Measurements from ENCODE around the gene ANXA1. TPM values are rescaled to one million over a fixed set of nuclear protein-coding genes. Genes with fewer than 3 reads are reported as not detected.

ANXA1 gene
- total RNA-seq, 1 experiment from 2014 or later: 8.3 TPM

DNA sequence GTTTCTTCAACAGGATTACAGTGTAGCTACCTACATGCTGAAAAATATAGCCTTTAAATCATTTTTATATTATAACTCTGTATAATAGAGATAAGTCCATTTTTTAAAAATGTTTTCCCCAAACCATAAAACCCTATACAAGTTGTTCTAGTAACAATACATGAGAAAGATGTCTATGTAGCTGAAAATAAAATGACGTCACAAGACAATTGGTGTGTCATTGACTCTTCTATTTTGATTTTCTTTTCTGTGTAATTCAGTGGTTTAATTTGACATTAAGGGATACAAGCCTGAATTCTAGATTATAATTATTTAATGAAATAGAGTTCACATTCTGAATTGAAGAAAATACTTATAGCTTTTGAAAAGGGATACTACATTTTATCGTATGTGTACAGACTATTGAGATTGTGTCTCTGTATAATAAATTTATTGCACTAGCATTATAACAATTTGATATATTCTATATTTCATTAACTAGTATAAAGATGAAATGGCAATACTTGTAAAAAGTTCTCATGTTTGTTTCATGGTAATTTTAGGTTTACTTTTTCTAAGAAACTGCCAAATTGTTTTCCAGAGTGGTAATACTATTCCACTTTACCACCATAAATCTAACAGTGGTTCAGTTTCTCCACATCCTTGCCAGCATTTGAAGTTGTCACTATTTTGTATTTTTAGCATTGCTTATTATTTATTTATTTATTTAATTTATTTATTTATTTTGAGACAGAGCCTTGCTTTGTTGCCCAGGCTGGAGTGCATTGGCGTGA lies 18.7 kb downstream of the ANXA1 start:
- Histone ChIP-seq H3K9me3 (no peaks in the 10 kb centered on the region), H3K4me3 (ENCODE audit: low read depth, low read length) (no peak overlapping the region), H3K36me3 (ENCODE audit: control insufficient read depth, insufficient read depth, low read length) (no peaks in the 10 kb centered on the region), H3K4me1 (no peaks in the 10 kb centered on the region), H3K27me3 (replicated peaks; ENCODE audit: control insufficient read depth, insufficient read depth, low read length) (no peaks in the 10 kb centered on the region)
- no peaks in the 10 kb centered on the region for H3K27me3 Mint-ChIP-seq (ENCODE audit: insufficient read depth, unreplicated experiment)
- no peaks in the 10 kb centered on the region for H3K4me1 Mint-ChIP-seq (ENCODE audit: low read depth, unreplicated experiment)
- intact Hi-C loops (cut with micrococcal nuclease; ENCODE audit: unreplicated experiment): no loop called here
- H3K4me3 Mint-ChIP-seq (ENCODE audit: unreplicated experiment): no peak overlapping the region
- no peaks in the 10 kb centered on the region for H3K9me3 Mint-ChIP-seq (ENCODE audit: unreplicated experiment)
- DNase-seq: no peak
- H3K36me3 Mint-ChIP-seq (ENCODE audit: insufficient read depth, unreplicated experiment): peaks cover 1% of the 10 kb centered on the region
- TF ChIP-seq, protein P1, sequence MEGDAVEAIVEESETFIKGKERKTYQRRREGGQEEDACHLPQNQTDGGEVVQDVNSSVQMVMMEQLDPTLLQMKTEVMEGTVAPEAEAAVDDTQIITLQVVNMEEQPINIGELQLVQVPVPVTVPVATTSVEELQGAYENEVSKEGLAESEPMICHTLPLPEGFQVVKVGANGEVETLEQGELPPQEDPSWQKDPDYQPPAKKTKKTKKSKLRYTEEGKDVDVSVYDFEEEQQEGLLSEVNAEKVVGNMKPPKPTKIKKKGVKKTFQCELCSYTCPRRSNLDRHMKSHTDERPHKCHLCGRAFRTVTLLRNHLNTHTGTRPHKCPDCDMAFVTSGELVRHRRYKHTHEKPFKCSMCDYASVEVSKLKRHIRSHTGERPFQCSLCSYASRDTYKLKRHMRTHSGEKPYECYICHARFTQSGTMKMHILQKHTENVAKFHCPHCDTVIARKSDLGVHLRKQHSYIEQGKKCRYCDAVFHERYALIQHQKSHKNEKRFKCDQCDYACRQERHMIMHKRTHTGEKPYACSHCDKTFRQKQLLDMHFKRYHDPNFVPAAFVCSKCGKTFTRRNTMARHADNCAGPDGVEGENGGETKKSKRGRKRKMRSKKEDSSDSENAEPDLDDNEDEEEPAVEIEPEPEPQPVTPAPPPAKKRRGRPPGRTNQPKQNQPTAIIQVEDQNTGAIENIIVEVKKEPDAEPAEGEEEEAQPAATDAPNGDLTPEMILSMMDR (IDR thresholded peaks at IDR 0.05; ENCODE audit: insufficient read depth in 1 of 2, low read depth in 1 of 2, low read length in 1 of 2, severe bottlenecking in 1 of 2, unreplicated experiment in 1 of 2): no peak
- ChIA-PET CTCF (no interaction called here), POLR2A (no interaction called here)
- BruUV-seq (replicated peaks): no TSS peak
- no peak overlapping the region for H3K27ac Mint-ChIP-seq (ENCODE audit: unreplicated experiment)

DNA sequence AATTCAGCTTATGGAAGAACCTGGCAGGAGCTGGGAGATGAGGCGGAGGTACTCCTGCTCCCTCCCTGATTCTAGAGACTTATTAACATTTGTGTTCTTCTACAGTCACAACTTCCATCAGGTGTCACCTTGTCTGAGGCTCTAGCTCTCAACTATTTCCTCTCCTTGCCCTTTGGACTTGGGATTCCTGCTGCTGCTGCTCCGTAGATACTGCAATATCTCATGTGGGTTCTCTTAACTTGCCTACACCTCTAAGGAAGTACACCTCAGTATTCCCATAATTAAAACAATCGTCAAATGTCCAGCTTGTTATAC lies 21.2 kb downstream of the ANXA1 start:
- Mint-ChIP-seq H3K4me3 (ENCODE audit: unreplicated experiment) (no peak overlapping the region), H3K27ac (ENCODE audit: unreplicated experiment) (no peak overlapping the region), H3K27me3 (ENCODE audit: insufficient read depth, unreplicated experiment) (no peaks in the 10 kb centered on the region), H3K9me3 (ENCODE audit: unreplicated experiment) (no peaks in the 10 kb centered on the region), H3K36me3 (ENCODE audit: insufficient read depth, unreplicated experiment) (no peaks in the 10 kb centered on the region), H3K4me1 (ENCODE audit: low read depth, unreplicated experiment) (no peaks in the 10 kb centered on the region)
- H3K27me3 ChIP-seq (replicated peaks; ENCODE audit: control insufficient read depth, insufficient read depth, low read length): no peaks in the 10 kb centered on the region
- CTCF ChIA-PET: no interaction called here
- H3K9me3 ChIP-seq: no peaks in the 10 kb centered on the region
- DNase-seq: no peak
- TF ChIP-seq, protein P1 (IDR thresholded peaks at IDR 0.05; ENCODE audit: insufficient read depth in 1 of 2, low read depth in 1 of 2, low read length in 1 of 2, severe bottlenecking in 1 of 2, unreplicated experiment in 1 of 2): no peak
- no peak overlapping the region for H3K4me3 ChIP-seq (ENCODE audit: low read depth, low read length)
- H3K4me1 ChIP-seq: no peaks in the 10 kb centered on the region
- H3K36me3 ChIP-seq (ENCODE audit: control insufficient read depth, insufficient read depth, low read length): no peaks in the 10 kb centered on the region
- POLR2A ChIA-PET: no interaction called here
- intact Hi-C loops (cut with micrococcal nuclease; ENCODE audit: unreplicated experiment): no loop called here
- BruUV-seq (replicated peaks): no TSS peak

DNA sequence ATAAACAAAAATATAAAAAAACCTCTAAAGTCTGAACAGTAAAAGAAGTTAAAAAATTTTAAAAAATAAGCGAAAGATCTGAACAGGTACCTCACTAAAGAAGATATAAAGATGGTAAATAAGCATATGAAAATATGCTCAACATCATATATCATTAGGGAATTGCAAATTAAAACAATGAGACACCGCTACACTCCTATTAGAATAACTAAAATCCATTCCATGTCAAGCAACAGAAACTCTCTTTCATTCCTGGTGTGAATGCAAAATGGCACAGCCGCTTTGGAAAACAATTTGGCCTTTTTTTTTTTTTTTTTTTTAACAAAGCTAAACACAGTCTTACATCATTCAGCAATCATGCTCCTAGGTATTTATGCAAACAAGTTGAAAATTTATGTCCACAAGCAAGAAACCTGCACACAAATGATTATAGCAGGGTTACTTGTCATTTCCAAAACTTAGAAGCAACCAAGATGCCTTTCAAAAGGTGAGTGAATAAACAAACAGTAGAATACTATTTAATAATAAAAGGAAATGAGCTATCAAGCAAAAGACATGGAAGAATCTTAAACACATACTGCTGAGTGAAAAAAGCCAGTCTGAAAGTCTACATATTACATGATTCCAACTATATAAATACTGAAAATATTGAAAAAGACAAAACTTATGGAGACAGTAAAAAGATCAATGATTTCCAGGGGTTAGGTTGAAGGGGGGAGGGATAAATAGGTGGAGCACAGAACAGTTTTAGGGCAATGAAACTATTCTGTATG lies 22.1 kb downstream of the ANXA1 start:
- Histone ChIP-seq H3K36me3 (ENCODE audit: control insufficient read depth, insufficient read depth, low read length) (no peaks in the 10 kb centered on the region), H3K27me3 (replicated peaks; ENCODE audit: control insufficient read depth, insufficient read depth, low read length) (no peaks in the 10 kb centered on the region), H3K9me3 (no peaks in the 10 kb centered on the region), H3K4me1 (no peaks in the 10 kb centered on the region), H3K4me3 (ENCODE audit: low read depth, low read length) (no peak overlapping the region)
- no peak for DNase-seq
- ChIA-PET CTCF (no interaction called here), POLR2A (no interaction called here)
- H3K9me3 Mint-ChIP-seq (ENCODE audit: unreplicated experiment): no peaks in the 10 kb centered on the region
- intact Hi-C loops (cut with micrococcal nuclease; ENCODE audit: unreplicated experiment): no loop called here
- no peaks in the 10 kb centered on the region for H3K36me3 Mint-ChIP-seq (ENCODE audit: insufficient read depth, unreplicated experiment)
- H3K27me3 Mint-ChIP-seq (ENCODE audit: insufficient read depth, unreplicated experiment): no peaks in the 10 kb centered on the region
- H3K4me1 Mint-ChIP-seq (ENCODE audit: low read depth, unreplicated experiment): no peaks in the 10 kb centered on the region
- TF ChIP-seq, protein P1 (IDR thresholded peaks at IDR 0.05; ENCODE audit: insufficient read depth in 1 of 2, low read depth in 1 of 2, low read length in 1 of 2, severe bottlenecking in 1 of 2, unreplicated experiment in 1 of 2): no peak
- no TSS peak for BruUV-seq (replicated peaks)
- no peak overlapping the region for H3K4me3 Mint-ChIP-seq (ENCODE audit: unreplicated experiment)
- H3K27ac Mint-ChIP-seq (ENCODE audit: unreplicated experiment): no peak overlapping the region
